ENCODE data around the gene CYP2C18. TPM values are rescaled to one million over a fixed set of nuclear protein-coding genes. Genes with fewer than 3 reads are reported as not detected.

Gene CYP2C18
- polyA plus RNA-seq, 1 experiment: not detected

- no peak for TF ChIP-seq CTCF (IDR thresholded peaks at IDR 0.05; ENCODE audit: insufficient read depth, low read depth, low read length)
- Histone ChIP-seq H3K27me3 (ENCODE audit: control insufficient read depth, insufficient read depth, low read length) (no peaks in the 10 kb centered on the region), H3K36me3 (ENCODE audit: control insufficient read depth, insufficient read depth, low read length) (no peaks in the 10 kb centered on the region), H3K4me3 (ENCODE audit: low read depth, low read length) (no peak overlapping the region)
- CTCF ChIA-PET: no interaction called here
- DNase-seq (ENCODE audit: low read depth): no peak
- POLR2A ChIA-PET: no interaction called here
Measured at GRCh38 chr10:94706089-94706488, 22.6 kb downstream of the CYP2C18 start.

GRCh38 chr10:94710578-94710977 is 27.0 kb downstream of the CYP2C18 start:
- POLR2A ChIA-PET: no interaction called here

GRCh38 chr10:94725871-94726270 is 42.3 kb downstream of the CYP2C18 start:
- Histone ChIP-seq H3K4me3 (ENCODE audit: low read depth, low read length) (no peak overlapping the region), H3K36me3 (ENCODE audit: control insufficient read depth, insufficient read depth, low read length) (no peaks in the 10 kb centered on the region), H3K27me3 (ENCODE audit: control insufficient read depth, insufficient read depth, low read length) (no peaks in the 10 kb centered on the region)
- TF ChIP-seq CTCF (IDR thresholded peaks at IDR 0.05; ENCODE audit: insufficient read depth, low read depth, low read length): no peak
- ChIA-PET POLR2A (no interaction called here), CTCF (no interaction called here)
- no peak for DNase-seq (ENCODE audit: low read depth)

More at GRCh38 chr10:94710578-94710977, 27.0 kb downstream of the CYP2C18 start:
- no peak for DNase-seq (ENCODE audit: low read depth)
- no peak for TF ChIP-seq CTCF (IDR thresholded peaks at IDR 0.05; ENCODE audit: insufficient read depth, low read depth, low read length)
- CTCF ChIA-PET: no interaction called here
- Histone ChIP-seq H3K36me3 (ENCODE audit: control insufficient read depth, insufficient read depth, low read length) (no peaks in the 10 kb centered on the region), H3K4me3 (ENCODE audit: low read depth, low read length) (no peak overlapping the region), H3K27me3 (ENCODE audit: control insufficient read depth, insufficient read depth, low read length) (no peaks in the 10 kb centered on the region)

GRCh38 chr10:94735197-94735596 is 51.7 kb downstream of the CYP2C18 start:
- no peak for DNase-seq (ENCODE audit: low read depth)
- Histone ChIP-seq H3K36me3 (ENCODE audit: control insufficient read depth, insufficient read depth, low read length) (no peaks in the 10 kb centered on the region), H3K27me3 (ENCODE audit: control insufficient read depth, insufficient read depth, low read length) (no peaks in the 10 kb centered on the region), H3K4me3 (ENCODE audit: low read depth, low read length) (no peak overlapping the region)
- POLR2A ChIA-PET: no interaction called here
- no peak for TF ChIP-seq CTCF (IDR thresholded peaks at IDR 0.05; ENCODE audit: insufficient read depth, low read depth, low read length)
- CTCF ChIA-PET: no interaction called here

GRCh38 chr10:94738588-94738987 is 55.1 kb downstream of the CYP2C18 start:
- no peaks in the 10 kb centered on the region for H3K36me3 ChIP-seq (ENCODE audit: control insufficient read depth, insufficient read depth, low read length)
- no peak for DNase-seq (ENCODE audit: low read depth)
- no peaks in the 10 kb centered on the region for H3K27me3 ChIP-seq (ENCODE audit: control insufficient read depth, insufficient read depth, low read length)
- ChIA-PET CTCF (no interaction called here), POLR2A (no interaction called here)
- no peak overlapping the region for H3K4me3 ChIP-seq (ENCODE audit: low read depth, low read length)
- TF ChIP-seq CTCF (IDR thresholded peaks at IDR 0.05; ENCODE audit: insufficient read depth, low read depth, low read length): no peak
